Endodermal cell (in vitro differentiated cells): ENCODE results near the gene COL15A1. TPM values are rescaled to one million over a fixed set of nuclear protein-coding genes. Genes with fewer than 3 reads are reported as not detected.

ENCODE experiments used
- DNase-seq: peaks from one replicate; pipeline ENCODE4 v3.0.0-alpha.2; 2017
- H3K27ac ChIP-seq: 2 replicates; pipeline ENCODE4 v1.5.1; 2013; ENCODE audit warnings: mild to moderate bottlenecking, low read depth, low read length, moderate library complexity
- H3K27me3 ChIP-seq: 2 replicates; pipeline ENCODE4 v1.6.1; 2013; ENCODE audit warnings: mild to moderate bottlenecking, low read length, moderate library complexity; ENCODE audit not compliant: insufficient read depth, control insufficient read depth, poor library complexity, severe bottlenecking
- H3K36me3 ChIP-seq: 2 replicates; pipeline ENCODE4 v1.7.0; 2013; ENCODE audit warnings: mild to moderate bottlenecking, low read length, moderate library complexity; ENCODE audit not compliant: control insufficient read depth, insufficient read depth
- H3K4me1 ChIP-seq: one replicate; pipeline ENCODE4 v1.7.0; 2013; ENCODE audit warnings: low read length; ENCODE audit not compliant: control insufficient read depth, insufficient read depth
- H3K4me3 ChIP-seq: 2 replicates; pipeline ENCODE4 v1.5.1; 2013; ENCODE audit warnings: mild to moderate bottlenecking, low read length, moderate library complexity
- H3K9ac ChIP-seq: 2 replicates; pipeline ENCODE4 v1.6.1; 2013; ENCODE audit warnings: mild to moderate bottlenecking, low read length, moderate library complexity; ENCODE audit not compliant: poor library complexity, severe bottlenecking; ENCODE audit errors: extremely low read depth
- H3K9me3 ChIP-seq: 2 replicates; pipeline ENCODE4 v1.6.1; 2013; ENCODE audit warnings: mild to moderate bottlenecking, low read length, moderate library complexity; ENCODE audit not compliant: control insufficient read depth
- H3K27ac Mint-ChIP-seq: 2 replicates; pipeline ENCODE4 v1.8.0; 2020; ENCODE audit warnings: mixed read lengths
- H3K27me3 Mint-ChIP-seq: 2 replicates; pipeline ENCODE4 v1.8.0; 2021; ENCODE audit warnings: mild to moderate bottlenecking, mixed read lengths; ENCODE audit not compliant: insufficient read depth
- H3K36me3 Mint-ChIP-seq: 2 replicates; pipeline ENCODE4 v1.8.0; 2020; ENCODE audit warnings: low read depth, mixed read lengths
- H3K4me1 Mint-ChIP-seq: 2 replicates; pipeline ENCODE4 v1.8.0; 2020; ENCODE audit warnings: mixed read lengths
- H3K4me3 Mint-ChIP-seq: 2 replicates; pipeline ENCODE4 v1.8.0; 2020; ENCODE audit warnings: mild to moderate bottlenecking, moderate library complexity, mixed read lengths
- H3K9me3 Mint-ChIP-seq: 2 replicates; pipeline ENCODE4 v1.8.0; 2020; ENCODE audit warnings: mild to moderate bottlenecking, mixed read lengths
- CTCF ChIP-seq: fragments of 200-600 bp; sonication (generic); conservative IDR thresholded peaks from 2 replicates; pipeline ENCODE4 v1.5.0; 2021; ENCODE audit warnings: antibody characterized with exemption, mild to moderate bottlenecking
- WGBS, 2 experiments: methylation state at CpG; one replicate each; pipeline versions ENCODE4 v1.1.5 to v1.1.7; 2013; ENCODE audit warnings: missing lambda C conversion rate in 2 of 2, mixed read lengths in 1 of 2; ENCODE audit not compliant: insufficient coverage in 1 of 2, insufficient read length in 1 of 2; 5-methylcytosine and 5-hydroxymethylcytosine counted together
- total RNA-seq, 2 donors: library from RNA; stranded (reverse); fragmentation: NEBNext Ultra II Directional in 1 of 2; extraction: Animal tissue kit (Norgen Biotek cat#: 25700) in 1 of 2; gene quantifications; 2 replicates in 1 of 2; 3 replicates in 1 of 2; pipeline ENCODE4 v1.2.1, GENCODE V29; 2021

Gene COL15A1
- total RNA-seq, 2 donors from 2014 or later, result 0.27 TPM; not detected in 1

DNA sequence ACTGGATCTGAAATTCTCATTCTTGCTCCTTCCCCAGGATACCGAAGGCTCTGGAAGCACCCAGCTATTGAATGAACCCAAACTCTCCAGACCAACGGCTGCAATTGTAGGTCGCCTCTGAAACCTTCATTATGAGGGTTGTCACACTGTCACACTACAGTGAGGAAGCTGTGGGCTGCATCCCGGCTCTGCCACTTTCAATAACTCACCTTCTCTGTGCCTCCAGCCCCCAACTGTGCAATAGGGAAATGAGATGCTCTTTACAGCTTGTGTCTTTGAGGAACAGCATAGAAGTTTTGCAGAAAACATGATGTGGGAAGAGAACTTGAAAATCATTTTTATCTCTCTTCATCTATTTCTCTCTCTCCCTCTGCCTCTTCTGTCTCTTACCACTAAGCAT is 91.6 kb downstream of the COL15A1 start:
- Histone ChIP-seq H3K9ac (no peak overlapping the region), H3K4me3 (no peak overlapping the region), H3K27ac (no peak overlapping the region), H3K9me3 (no peaks in the 10 kb centered on the region), H3K27me3 (no peaks in the 10 kb centered on the region), H3K36me3 (no peaks in the 10 kb centered on the region), H3K4me1 (no peaks in the 10 kb centered on the region)
- 92 to 100% methylated on average over 1 to 4 of the region's 4 CpGs for WGBS, 2 experiments
- no peak for TF ChIP-seq CTCF
- H3K27me3 Mint-ChIP-seq, result peaks cover 6% of the 10 kb centered on the region
- no peaks in the 10 kb centered on the region for H3K36me3 Mint-ChIP-seq
- no peak overlapping the region for H3K4me3 Mint-ChIP-seq
- no peak overlapping the region for H3K27ac Mint-ChIP-seq
- H3K4me1 Mint-ChIP-seq, result peaks cover 11% of the 10 kb centered on the region
- DNase-seq, result no peak
- no peaks in the 10 kb centered on the region for H3K9me3 Mint-ChIP-seq

DNA sequence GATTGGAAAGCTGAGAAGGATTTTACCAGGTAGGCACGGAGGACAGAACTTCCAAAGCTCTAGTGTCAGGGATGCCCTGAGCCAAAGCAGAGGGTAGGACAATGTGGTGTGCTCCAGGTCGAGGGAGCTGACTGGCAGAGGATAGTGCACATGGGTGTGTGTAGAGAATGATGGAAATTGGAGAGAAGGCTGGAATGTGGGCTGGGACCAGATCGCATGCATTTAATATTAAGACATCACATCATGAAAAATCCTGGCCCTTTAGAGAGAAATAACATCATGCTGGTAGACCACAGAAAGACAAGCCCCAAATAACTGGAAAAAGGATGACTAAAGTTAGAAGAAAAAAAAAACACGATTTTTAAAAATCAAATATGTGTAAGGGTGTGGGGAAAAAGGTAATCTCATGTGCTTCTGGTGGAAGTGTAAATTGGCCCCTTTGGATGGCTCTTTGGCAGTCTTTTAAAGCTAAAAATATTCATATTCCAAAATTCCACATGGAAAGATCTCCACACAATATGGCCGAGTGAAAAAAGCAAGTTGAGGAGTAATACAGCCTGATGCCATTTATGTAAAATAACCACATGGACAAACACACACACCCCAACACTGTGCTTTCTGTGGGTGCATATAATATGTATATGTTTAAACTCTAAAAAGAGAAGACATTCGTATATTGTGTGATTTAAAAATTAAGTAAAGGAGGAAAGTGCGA is 94.2 kb downstream of the COL15A1 start:
- Histone ChIP-seq H3K4me1 (no peaks in the 10 kb centered on the region), H3K36me3 (no peaks in the 10 kb centered on the region), H3K27me3 (no peaks in the 10 kb centered on the region), H3K27ac (peak overlapping the region; percentile 85), H3K9me3 (no peaks in the 10 kb centered on the region), H3K9ac (no peak overlapping the region), H3K4me3 (no peak overlapping the region)
- no peak overlapping the region for H3K27ac Mint-ChIP-seq
- H3K9me3 Mint-ChIP-seq, result no peaks in the 10 kb centered on the region
- DNase-seq, result no peak
- 85 to 89% methylated on average over 3 to 5 of the region's 7 CpGs for WGBS, 2 experiments
- no peaks in the 10 kb centered on the region for H3K36me3 Mint-ChIP-seq
- peaks cover 10% of the 10 kb centered on the region for H3K4me1 Mint-ChIP-seq
- H3K27me3 Mint-ChIP-seq, result peaks cover 4% of the 10 kb centered on the region
- TF ChIP-seq CTCF, result no peak
- H3K4me3 Mint-ChIP-seq, result no peak overlapping the region

DNA sequence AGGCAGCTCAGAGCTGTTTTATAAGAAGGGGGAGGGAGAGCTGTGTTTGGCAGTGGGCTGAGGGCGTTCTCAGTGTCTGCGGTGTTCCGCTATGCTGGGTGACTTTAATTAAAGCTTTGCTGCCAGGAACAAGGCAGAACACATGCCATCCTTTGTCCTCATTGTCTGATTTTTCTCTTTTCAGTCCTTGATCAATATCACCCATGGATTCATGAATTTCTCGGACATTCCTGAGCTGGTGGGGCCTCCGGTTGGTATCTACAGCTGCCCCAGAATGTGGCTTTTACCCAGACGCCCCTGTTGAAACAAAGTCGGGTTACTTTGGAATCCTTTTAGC is 94.7 kb downstream of the COL15A1 start:
- Mint-ChIP-seq H3K4me3 (no peak overlapping the region), H3K9me3 (no peaks in the 10 kb centered on the region), H3K36me3 (no peaks in the 10 kb centered on the region), H3K27ac (no peak overlapping the region), H3K27me3 (peaks cover 4% of the 10 kb centered on the region), H3K4me1 (peaks cover 9% of the 10 kb centered on the region)
- no peak overlapping the region for H3K4me3 ChIP-seq
- no peaks in the 10 kb centered on the region for H3K27me3 ChIP-seq
- H3K9me3 ChIP-seq, result no peaks in the 10 kb centered on the region
- H3K9ac ChIP-seq, result no peak overlapping the region
- peak overlapping the region; percentile 85 for H3K27ac ChIP-seq
- no peak for DNase-seq
- H3K4me1 ChIP-seq, result no peaks in the 10 kb centered on the region
- WGBS, 2 experiments, result 65 to 89% methylated on average over 5 to 7 of the region's 7 CpGs
- H3K36me3 ChIP-seq, result no peaks in the 10 kb centered on the region
- TF ChIP-seq CTCF, result no peak
